ENCODE results near the gene SSH2. TPM values are rescaled to one million over a fixed set of nuclear protein-coding genes. Genes with fewer than 3 reads are reported as not detected.

SSH2 gene
- polyA plus RNA-seq, 1 donor from 2014 or later, result 16.6 TPM

DNA sequence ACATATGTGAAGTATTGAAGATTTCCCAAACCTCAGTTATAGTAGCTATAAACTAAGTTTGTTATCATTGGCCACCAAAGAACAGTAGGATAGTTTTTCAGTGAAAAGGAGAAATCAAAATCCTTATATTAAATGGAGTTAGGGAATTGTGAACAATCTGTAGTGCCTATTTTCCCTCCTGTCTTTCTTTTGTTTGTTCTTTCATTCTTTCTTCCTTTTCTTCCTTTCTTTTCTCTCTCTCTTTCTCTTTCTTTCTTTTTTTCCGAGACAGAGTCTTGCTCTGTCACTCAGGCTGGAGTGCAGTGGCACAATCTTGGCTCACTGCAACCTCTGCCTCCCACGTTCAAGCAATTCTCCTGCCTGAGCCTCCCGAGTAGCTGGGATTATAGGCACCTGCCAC is 48.8 kb downstream of the SSH2 start:
- Histone ChIP-seq H2AFZ (ENCODE audit: low read depth, low read length) (no peak overlapping the region), H3K4me2 (ENCODE audit: low read length) (no peak overlapping the region), H4K20me1 (ENCODE audit: insufficient read depth) (peaks cover 5% of the 10 kb centered on the region), H3K27me3 (ENCODE audit: insufficient read depth, low read depth, low read length) (no peaks in the 10 kb centered on the region), H3K4me3 (ENCODE audit: low read length) (no peak overlapping the region), H3K36me3 (ENCODE audit: insufficient read depth, low read length) (no peaks in the 10 kb centered on the region), H3K9me3 (ENCODE audit: low read length) (no peaks in the 10 kb centered on the region), H3K79me2 (replicated peaks; ENCODE audit: insufficient read depth, low read length) (peaks cover 41% of the 10 kb centered on the region), H3K9ac (ENCODE audit: low read length) (no peak overlapping the region), H3F3A (ENCODE audit: insufficient read depth, low read length, poor library complexity, severe bottlenecking) (no peaks in the 10 kb centered on the region), H3K27ac (ENCODE audit: low read length) (no peak overlapping the region), H3K9me2 (ENCODE audit: insufficient read depth, low read length) (no peaks in the 10 kb centered on the region)
- TF ChIP-seq EZH2 (IDR thresholded peaks at IDR 0.05; ENCODE audit: borderline replicate concordance, insufficient read depth, low read length, poor library complexity, severe bottlenecking) (no peak), POLR2AphosphoS5 (IDR thresholded peaks at IDR 0.05) (no peak), MXI1 (conservative IDR thresholded peaks at IDR 0.05; ENCODE audit: poor library complexity, severe bottlenecking) (no peak), EP300 (conservative IDR thresholded peaks at IDR 0.05; ENCODE audit: poor library complexity, severe bottlenecking) (no peak), RAD21 (conservative IDR thresholded peaks at IDR 0.05) (no peak), SMC3 (conservative IDR thresholded peaks at IDR 0.05; ENCODE audit: poor library complexity) (no peak), TAF1 (IDR thresholded peaks at IDR 0.05; ENCODE audit: low read depth) (no peak)
- TF ChIP-seq, protein P1, sequence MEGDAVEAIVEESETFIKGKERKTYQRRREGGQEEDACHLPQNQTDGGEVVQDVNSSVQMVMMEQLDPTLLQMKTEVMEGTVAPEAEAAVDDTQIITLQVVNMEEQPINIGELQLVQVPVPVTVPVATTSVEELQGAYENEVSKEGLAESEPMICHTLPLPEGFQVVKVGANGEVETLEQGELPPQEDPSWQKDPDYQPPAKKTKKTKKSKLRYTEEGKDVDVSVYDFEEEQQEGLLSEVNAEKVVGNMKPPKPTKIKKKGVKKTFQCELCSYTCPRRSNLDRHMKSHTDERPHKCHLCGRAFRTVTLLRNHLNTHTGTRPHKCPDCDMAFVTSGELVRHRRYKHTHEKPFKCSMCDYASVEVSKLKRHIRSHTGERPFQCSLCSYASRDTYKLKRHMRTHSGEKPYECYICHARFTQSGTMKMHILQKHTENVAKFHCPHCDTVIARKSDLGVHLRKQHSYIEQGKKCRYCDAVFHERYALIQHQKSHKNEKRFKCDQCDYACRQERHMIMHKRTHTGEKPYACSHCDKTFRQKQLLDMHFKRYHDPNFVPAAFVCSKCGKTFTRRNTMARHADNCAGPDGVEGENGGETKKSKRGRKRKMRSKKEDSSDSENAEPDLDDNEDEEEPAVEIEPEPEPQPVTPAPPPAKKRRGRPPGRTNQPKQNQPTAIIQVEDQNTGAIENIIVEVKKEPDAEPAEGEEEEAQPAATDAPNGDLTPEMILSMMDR (IDR thresholded peaks at IDR 0.05; ENCODE audit: poor library complexity, severe bottlenecking), result no peak
- TF ChIP-seq, protein P2, sequence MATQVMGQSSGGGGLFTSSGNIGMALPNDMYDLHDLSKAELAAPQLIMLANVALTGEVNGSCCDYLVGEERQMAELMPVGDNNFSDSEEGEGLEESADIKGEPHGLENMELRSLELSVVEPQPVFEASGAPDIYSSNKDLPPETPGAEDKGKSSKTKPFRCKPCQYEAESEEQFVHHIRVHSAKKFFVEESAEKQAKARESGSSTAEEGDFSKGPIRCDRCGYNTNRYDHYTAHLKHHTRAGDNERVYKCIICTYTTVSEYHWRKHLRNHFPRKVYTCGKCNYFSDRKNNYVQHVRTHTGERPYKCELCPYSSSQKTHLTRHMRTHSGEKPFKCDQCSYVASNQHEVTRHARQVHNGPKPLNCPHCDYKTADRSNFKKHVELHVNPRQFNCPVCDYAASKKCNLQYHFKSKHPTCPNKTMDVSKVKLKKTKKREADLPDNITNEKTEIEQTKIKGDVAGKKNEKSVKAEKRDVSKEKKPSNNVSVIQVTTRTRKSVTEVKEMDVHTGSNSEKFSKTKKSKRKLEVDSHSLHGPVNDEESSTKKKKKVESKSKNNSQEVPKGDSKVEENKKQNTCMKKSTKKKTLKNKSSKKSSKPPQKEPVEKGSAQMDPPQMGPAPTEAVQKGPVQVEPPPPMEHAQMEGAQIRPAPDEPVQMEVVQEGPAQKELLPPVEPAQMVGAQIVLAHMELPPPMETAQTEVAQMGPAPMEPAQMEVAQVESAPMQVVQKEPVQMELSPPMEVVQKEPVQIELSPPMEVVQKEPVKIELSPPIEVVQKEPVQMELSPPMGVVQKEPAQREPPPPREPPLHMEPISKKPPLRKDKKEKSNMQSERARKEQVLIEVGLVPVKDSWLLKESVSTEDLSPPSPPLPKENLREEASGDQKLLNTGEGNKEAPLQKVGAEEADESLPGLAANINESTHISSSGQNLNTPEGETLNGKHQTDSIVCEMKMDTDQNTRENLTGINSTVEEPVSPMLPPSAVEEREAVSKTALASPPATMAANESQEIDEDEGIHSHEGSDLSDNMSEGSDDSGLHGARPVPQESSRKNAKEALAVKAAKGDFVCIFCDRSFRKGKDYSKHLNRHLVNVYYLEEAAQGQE (IDR thresholded peaks at IDR 0.05; ENCODE audit: borderline replicate concordance), result no peak

DNA sequence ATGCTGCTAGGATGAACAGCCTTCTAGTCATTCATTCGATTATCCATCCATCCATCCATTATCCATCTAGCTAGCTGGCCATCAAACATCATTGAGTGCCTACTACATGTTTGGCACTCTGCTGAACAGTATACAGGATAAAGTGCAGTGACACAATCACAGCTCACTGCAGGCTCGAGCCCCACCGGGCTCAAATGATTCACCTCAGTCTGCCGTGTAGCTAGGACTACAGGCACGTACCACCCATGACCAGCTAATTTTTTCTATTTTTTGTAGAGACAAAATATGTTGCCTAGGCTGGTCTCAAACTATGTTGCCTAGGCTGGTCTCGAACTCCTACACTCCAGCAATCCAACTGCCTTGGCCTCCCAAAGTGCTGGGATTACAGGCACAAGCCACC is 50.0 kb downstream of the SSH2 start:
- Histone ChIP-seq H3F3A (ENCODE audit: insufficient read depth, low read length, poor library complexity, severe bottlenecking) (no peaks in the 10 kb centered on the region), H2AFZ (ENCODE audit: low read depth, low read length) (no peak overlapping the region), H3K4me3 (ENCODE audit: low read length) (no peak overlapping the region), H3K36me3 (ENCODE audit: insufficient read depth, low read length) (no peaks in the 10 kb centered on the region), H3K9ac (ENCODE audit: low read length) (no peak overlapping the region), H3K27me3 (ENCODE audit: insufficient read depth, low read depth, low read length) (no peaks in the 10 kb centered on the region), H3K9me3 (ENCODE audit: low read length) (no peaks in the 10 kb centered on the region), H3K4me2 (ENCODE audit: low read length) (no peak overlapping the region), H3K27ac (ENCODE audit: low read length) (no peak overlapping the region), H4K20me1 (ENCODE audit: insufficient read depth) (peaks cover 3% of the 10 kb centered on the region), H3K9me2 (ENCODE audit: insufficient read depth, low read length) (no peaks in the 10 kb centered on the region), H3K79me2 (replicated peaks; ENCODE audit: insufficient read depth, low read length) (peaks cover 37% of the 10 kb centered on the region)
- no peak for TF ChIP-seq SMC3 (conservative IDR thresholded peaks at IDR 0.05; ENCODE audit: poor library complexity)
- no peak for TF ChIP-seq MXI1 (conservative IDR thresholded peaks at IDR 0.05; ENCODE audit: poor library complexity, severe bottlenecking)
- TF ChIP-seq, protein P2 (IDR thresholded peaks at IDR 0.05; ENCODE audit: borderline replicate concordance), result no peak
- no peak for TF ChIP-seq EP300 (conservative IDR thresholded peaks at IDR 0.05; ENCODE audit: poor library complexity, severe bottlenecking)
- TF ChIP-seq, protein P1 (IDR thresholded peaks at IDR 0.05; ENCODE audit: poor library complexity, severe bottlenecking), result no peak
- TF ChIP-seq EZH2 (IDR thresholded peaks at IDR 0.05; ENCODE audit: borderline replicate concordance, insufficient read depth, low read length, poor library complexity, severe bottlenecking), result no peak
- TF ChIP-seq RAD21 (conservative IDR thresholded peaks at IDR 0.05), result no peak

Data from neural cell (in vitro differentiated cells).